IMR-90 (cell line): Measurements from ENCODE around the gene SLC35F6. TPM values are rescaled to one million over a fixed set of nuclear protein-coding genes. Genes with fewer than 3 reads are reported as not detected.

ENCODE experiments used
- ATAC-seq: fragments of 200-7000 bp; cut with Tn5 transposase; 2 replicates; pipeline ENCODE4 v1.9.1; 2020; ENCODE audit warnings: low read depth, mild to moderate bottlenecking, moderate library complexity
- BruUV-seq: library from RNA; stranded (reverse); fragments of 400-500 nt; replicated peaks from 2 replicates; lab custom pipeline; 2021; lab: Mats Ljungman, UMichigan
- CTCF ChIA-PET: fragments of 300-600 bp; formaldehyde crosslinking; extraction: SDS; loops from one replicate; lab custom pipeline; 2021; ENCODE audit warnings: antibody characterized with exemption; lab: Yijun Ruan, JAX
- POLR2A ChIA-PET: fragments of 300-600 bp; sonication (Branson Sonifier 250); formaldehyde crosslinking; loops from one replicate; lab custom pipeline; 2022; ENCODE audit warnings: antibody characterized with exemption; ENCODE audit not compliant: unreplicated experiment; lab: Charles Lee
- DNase-seq: peaks from one replicate; pipeline ENCODE4 v3.0.0; 2013
- H2AFZ ChIP-seq: replicated peaks from 2 replicates; pipeline ENCODE3; 2013; ENCODE audit warnings: low read length, mild to moderate bottlenecking; ENCODE audit not compliant: poor library complexity
- H2AK5ac ChIP-seq: 2 replicates; pipeline ENCODE4 v1.6.1; 2013; ENCODE audit warnings: low read depth, low read length, inconsistent platforms
- H2AK9ac ChIP-seq: replicated peaks from 2 replicates; pipeline ENCODE3; 2013; ENCODE audit warnings: mild to moderate bottlenecking, low read depth, low read length, moderate library complexity; ENCODE audit not compliant: poor library complexity
- H2BK120ac ChIP-seq: 2 replicates; pipeline ENCODE4 v1.6.1; 2013; ENCODE audit warnings: low read depth, low read length, inconsistent platforms
- H2BK15ac ChIP-seq: 3 replicates; pipeline ENCODE4 v1.6.1; 2013; ENCODE audit warnings: low read depth, low read length, inconsistent platforms
- H2BK20ac ChIP-seq: 2 replicates; pipeline ENCODE4 v1.6.1; 2013; ENCODE audit warnings: low read depth, mild to moderate bottlenecking, inconsistent platforms, low read length, moderate library complexity
- H2BK5ac ChIP-seq: 2 replicates; pipeline ENCODE4 v1.6.1; 2013; ENCODE audit warnings: mild to moderate bottlenecking, low read depth, low read length, inconsistent platforms; ENCODE audit not compliant: poor library complexity, severe bottlenecking
- H3K14ac ChIP-seq: replicated peaks from 2 replicates; pipeline ENCODE4 v1.6.1; 2013; ENCODE audit warnings: low read depth, low read length, inconsistent platforms
- H3K18ac ChIP-seq: 2 replicates; pipeline ENCODE4 v1.6.1; 2013; ENCODE audit warnings: low read depth, low read length, control low read depth
- H3K23ac ChIP-seq: 2 replicates; pipeline ENCODE4 v1.6.1; 2013; ENCODE audit warnings: low read depth, low read length, inconsistent platforms
- H3K27ac ChIP-seq: 2 replicates; pipeline ENCODE4 v1.5.1; 2013; ENCODE audit warnings: mild to moderate bottlenecking, control low read depth, low read length; ENCODE audit not compliant: insufficient read depth
- H3K27me3 ChIP-seq: 2 replicates; pipeline ENCODE4 v1.6.1; 2013; ENCODE audit warnings: low read length; ENCODE audit not compliant: control insufficient read depth, insufficient read depth
- H3K36me3 ChIP-seq: 2 replicates; pipeline ENCODE4 v1.6.1; 2013; ENCODE audit warnings: low read length, mixed read lengths; ENCODE audit not compliant: control insufficient read depth, insufficient read depth
- H3K4ac ChIP-seq: 2 replicates; pipeline ENCODE4 v1.6.1; 2013; ENCODE audit warnings: low read depth, low read length, inconsistent platforms
- H3K4me1 ChIP-seq: 2 replicates; pipeline ENCODE4 v1.6.1; 2013; ENCODE audit warnings: low read length, mixed read lengths; ENCODE audit not compliant: control insufficient read depth, insufficient read depth
- H3K4me2 ChIP-seq: 2 replicates; pipeline ENCODE4 v1.6.1; 2013; ENCODE audit warnings: low read depth, mild to moderate bottlenecking, control low read depth, low read length, moderate library complexity
- H3K4me3 ChIP-seq: 2 replicates; pipeline ENCODE4 v1.5.1; 2013; ENCODE audit warnings: low read depth, mild to moderate bottlenecking, control low read depth, low read length, moderate library complexity; ENCODE audit not compliant: insufficient read depth
- H3K56ac ChIP-seq: 2 replicates; pipeline ENCODE4 v1.6.1; 2013; ENCODE audit warnings: low read length, inconsistent platforms; ENCODE audit not compliant: insufficient read depth; ENCODE audit errors: extremely low read depth
- H3K79me1 ChIP-seq, 2 experiments: 2 replicates each; pipeline ENCODE4 v1.6.1; 2013; ENCODE audit warnings: low read length in 2 of 2, inconsistent platforms in 1 of 2, low read depth in 1 of 2
- H3K9ac ChIP-seq: 2 replicates; pipeline ENCODE4 v1.6.1; 2013; ENCODE audit warnings: low read depth, low read length, control low read depth
- H3K9me1 ChIP-seq: 2 replicates; pipeline ENCODE4 v1.6.1; 2013; ENCODE audit warnings: low read length, inconsistent platforms; ENCODE audit not compliant: insufficient read depth
- H3K9me3 ChIP-seq: 2 replicates; pipeline ENCODE4 v1.6.1; 2013; ENCODE audit warnings: low read length; ENCODE audit not compliant: control insufficient read depth, insufficient read depth
- H4K20me1 ChIP-seq: 2 replicates; pipeline ENCODE4 v1.6.1; 2013; ENCODE audit warnings: low read length, inconsistent platforms; ENCODE audit not compliant: insufficient read depth
- H4K5ac ChIP-seq: 2 replicates; pipeline ENCODE4 v1.6.1; 2013; ENCODE audit warnings: mild to moderate bottlenecking, low read depth, low read length, control low read depth
- H4K8ac ChIP-seq, 2 experiments: 2 replicates each; pipeline ENCODE4 v1.6.1; 2013; ENCODE audit warnings: low read depth in 2 of 2, low read length in 2 of 2, control low read depth in 1 of 2, inconsistent platforms in 1 of 2
- H4K91ac ChIP-seq: 2 replicates; pipeline ENCODE4 v1.6.1; 2013; ENCODE audit warnings: low read depth, low read length, inconsistent platforms; ENCODE audit not compliant: insufficient read depth
- BHLHE40 ChIP-seq: fragments of 150-350 bp; IDR thresholded peaks from 2 replicates; pipeline ENCODE4 v1.6.1; 2016; ENCODE audit warnings: mild to moderate bottlenecking, low read depth, low read length
- CEBPB ChIP-seq: IDR thresholded peaks from 2 replicates; pipeline ENCODE4 v1.6.1; 2012; ENCODE audit warnings: low read depth, low read length, improper control_type of control experiment
- CHD1 ChIP-seq: IDR thresholded peaks from 2 replicates; pipeline ENCODE4 v1.6.1; 2012; ENCODE audit warnings: low read depth, low read length, improper control_type of control experiment
- FOS ChIP-seq: fragments of 150-350 bp; IDR thresholded peaks from 2 replicates; pipeline ENCODE4 v1.6.1; 2016; ENCODE audit warnings: low read depth, low read length
- MAFK ChIP-seq: IDR thresholded peaks from 2 replicates; pipeline ENCODE4 v1.6.1; 2012; ENCODE audit warnings: low read depth, low read length, improper control_type of control experiment
- MAZ ChIP-seq: IDR thresholded peaks from 2 replicates; pipeline ENCODE4 v1.6.1; 2012; ENCODE audit warnings: low read depth, mild to moderate bottlenecking, low read length, improper control_type of control experiment, moderate library complexity, borderline replicate concordance
- MXI1 ChIP-seq: IDR thresholded peaks from 2 replicates; pipeline ENCODE4 v1.6.1; 2012; ENCODE audit warnings: low read depth, mild to moderate bottlenecking, low read length, moderate library complexity, borderline replicate concordance
- NFE2L2 ChIP-seq: fragments of 150-350 bp; IDR thresholded peaks from 2 replicates; pipeline ENCODE4 v1.6.1; 2016; ENCODE audit warnings: low read depth, mild to moderate bottlenecking, low read length
- POLR2A ChIP-seq: IDR thresholded peaks from 2 replicates; pipeline ENCODE4 v1.6.1; 2012; ENCODE audit warnings: mild to moderate bottlenecking, low read depth, low read length
- RAD21 ChIP-seq: IDR thresholded peaks from 2 replicates; pipeline ENCODE4 v1.6.1; 2012; ENCODE audit warnings: low read length, improper control_type of control experiment
- RCOR1 ChIP-seq: IDR thresholded peaks from 2 replicates; pipeline ENCODE4 v1.6.1; 2012; ENCODE audit warnings: mild to moderate bottlenecking, low read length, improper control_type of control experiment; ENCODE audit not compliant: insufficient replicate concordance
- RFX5 ChIP-seq: IDR thresholded peaks from 2 replicates; pipeline ENCODE4 v1.8.0; 2012; ENCODE audit warnings: low read depth, mild to moderate bottlenecking, low read length, moderate library complexity
- SMC3 ChIP-seq: fragments of 150-350 bp; IDR thresholded peaks from 2 replicates; pipeline ENCODE4 v1.6.1; 2016; ENCODE audit warnings: low read depth, mild to moderate bottlenecking, antibody characterized with exemption, low read length, moderate library complexity
- WGBS, 2 experiments: methylation state at CpG; one replicate each; pipeline versions ENCODE4 v1.1.5 to v1.1.7; 2013; ENCODE audit warnings: missing lambda C conversion rate in 2 of 2; ENCODE audit not compliant: insufficient read length in 1 of 2; ENCODE audit errors: extremely low coverage in 2 of 2; 5-methylcytosine and 5-hydroxymethylcytosine counted together
- dilution Hi-C: fragments of 300-500 bp; cut with HindIII; formaldehyde crosslinking; loops from one replicate; pipeline ENCODE4 v1.14.3; 2018; ENCODE audit warnings: low sequenced_read_pairs; ENCODE audit not compliant: unreplicated experiment
- in situ Hi-C: fragments of 300-500 bp; cut with MboI; formaldehyde crosslinking; loops from 3 replicates; pipeline ENCODE4 v1.14.3; 2019; ENCODE audit warnings: low sequenced_read_pairs, inconsistent platforms, mixed read lengths
- intact Hi-C: fragments of 100-400 bp; cut with micrococcal nuclease; formaldehyde crosslinking; loops from 2 replicates; pipeline ENCODE4 v1.10.0; 2022
- polyA plus RNA-seq, 3 experiments: library from polyadenylated mRNA; depleted of rRNA; stranded (reverse); fragments of >200 nt; gene quantifications; 2 replicates each; pipeline ENCODE4 v1.2.3, GENCODE V29; 2012; ENCODE audit warnings: low replicate concordance in 1 of 3
- total RNA-seq: library from RNA; depleted of rRNA; stranded (reverse); fragments of >200 nt; gene quantifications from 2 replicates; pipeline ENCODE4 v1.2.3, GENCODE V29; 2012
- TF ChIP-seq, protein P1 (sequence below): fragments of 150-350 bp; IDR thresholded peaks from 2 replicates; pipeline ENCODE4 v1.6.1; 2016; ENCODE audit warnings: low read depth, mild to moderate bottlenecking, low read length, moderate library complexity, borderline replicate concordance
- TF ChIP-seq, protein P2 (sequence below): conservative IDR thresholded peaks from 2 replicates; pipeline ENCODE4 v1.5.1; 2012; ENCODE audit warnings: mild to moderate bottlenecking, low read depth, low read length, improper control_type of control experiment
- TF ChIP-seq, protein P3 (sequence below): fragments of 150-350 bp; IDR thresholded peaks from 2 replicates; pipeline ENCODE4 v1.6.1; 2017; ENCODE audit warnings: mild to moderate bottlenecking, antibody characterized with exemption, low read length, low read depth

Gene SLC35F6
- total and polyA plus RNA-seq, 2 of the 4 experiments (the other 2 are of a cell fraction), result 19.1 to 30.6 TPM

DNA sequence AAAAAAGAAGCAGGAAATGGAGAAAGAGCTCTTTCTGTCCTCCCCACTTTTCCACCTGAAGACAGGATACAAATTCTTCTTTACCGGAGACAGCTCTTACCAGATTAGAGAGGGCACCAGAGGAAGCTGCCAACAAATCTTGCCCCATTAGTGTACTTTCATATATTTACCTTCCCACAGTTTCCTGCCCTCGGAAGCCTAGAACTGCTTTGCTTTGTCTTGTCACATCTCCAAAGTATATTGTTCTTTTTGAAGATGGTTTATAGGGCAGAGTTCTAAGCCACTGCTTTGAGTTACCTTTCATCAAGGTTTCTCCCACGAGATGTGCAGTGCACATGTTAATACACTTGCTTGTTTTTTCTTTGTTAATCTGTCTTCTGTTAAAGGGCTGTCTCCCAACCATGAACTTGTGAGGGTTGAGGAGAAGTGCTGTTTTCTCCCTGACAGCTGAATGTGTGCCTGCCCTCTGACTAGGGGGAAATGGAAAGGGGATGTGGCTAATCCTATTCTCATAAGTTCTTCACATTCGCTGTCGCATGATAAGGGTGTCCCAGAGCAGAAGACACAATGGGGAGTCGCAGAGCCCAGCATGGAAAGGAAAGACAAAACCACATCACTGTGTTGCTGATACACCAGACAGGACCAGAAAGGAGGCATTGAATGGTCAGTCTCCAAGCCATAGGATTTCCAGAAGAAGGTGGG, 45.9 kb downstream of the SLC35F6 start:
- H3K27me3 ChIP-seq, result peaks cover 27% of the 10 kb centered on the region
- BruUV-seq, result no TSS peak
- no peak overlapping the region for H4K8ac ChIP-seq
- ATAC-seq (no peak), DNase-seq (no peak)
- H3K36me3 ChIP-seq, result no peaks in the 10 kb centered on the region
- no peak overlapping the region for H3K4me3 ChIP-seq
- WGBS, 2 experiments, result no CpG with 5 or more reads among the region's 6 CpGs
- POLR2A ChIA-PET, result no interaction called here
- H3K9me3 ChIP-seq, result no peaks in the 10 kb centered on the region; the same call in 1 of the 2 replicates
- H4K20me1 ChIP-seq, result no peaks in the 10 kb centered on the region
- no peak overlapping the region for H3K9ac ChIP-seq
- no peak overlapping the region for H2AK9ac ChIP-seq
- dilution Hi-C loops, result no loop called here
- no peak overlapping the region for H2BK15ac ChIP-seq
- H3K79me1 ChIP-seq, result no peaks in the 10 kb centered on the region
- no peaks in the 10 kb centered on the region for H3K4me1 ChIP-seq
- H2AK5ac ChIP-seq, result no peak overlapping the region
- H2BK120ac ChIP-seq, result no peak overlapping the region
- intact Hi-C loops, result no loop called here
- CTCF ChIA-PET, result no interaction called here
- no peak overlapping the region for H3K4me2 ChIP-seq
- no peak overlapping the region for H3K14ac ChIP-seq
- in situ Hi-C loops, result no loop called here
- H4K91ac ChIP-seq, result no peak overlapping the region
- 0 out of 2 replicates have a peak, but pooled peaks cover 3% of the 10 kb centered on the region for H3K9me1 ChIP-seq
- no peak overlapping the region for H2AFZ ChIP-seq
- H3K27ac ChIP-seq, result no peak overlapping the region
- no peak overlapping the region for H2BK5ac ChIP-seq
- H3K23ac ChIP-seq, result no peak overlapping the region
- no peak overlapping the region for H2BK20ac ChIP-seq
- TF ChIP-seq CEBPB, result no peak
- TF ChIP-seq BHLHE40, result no peak
- TF ChIP-seq FOS, result no peak
- TF ChIP-seq CHD1, result no peak
- no peak for TF ChIP-seq MAZ
- TF ChIP-seq SMC3, result no peak
- TF ChIP-seq NFE2L2, result no peak
- no peak for TF ChIP-seq RAD21
- TF ChIP-seq, protein P1, sequence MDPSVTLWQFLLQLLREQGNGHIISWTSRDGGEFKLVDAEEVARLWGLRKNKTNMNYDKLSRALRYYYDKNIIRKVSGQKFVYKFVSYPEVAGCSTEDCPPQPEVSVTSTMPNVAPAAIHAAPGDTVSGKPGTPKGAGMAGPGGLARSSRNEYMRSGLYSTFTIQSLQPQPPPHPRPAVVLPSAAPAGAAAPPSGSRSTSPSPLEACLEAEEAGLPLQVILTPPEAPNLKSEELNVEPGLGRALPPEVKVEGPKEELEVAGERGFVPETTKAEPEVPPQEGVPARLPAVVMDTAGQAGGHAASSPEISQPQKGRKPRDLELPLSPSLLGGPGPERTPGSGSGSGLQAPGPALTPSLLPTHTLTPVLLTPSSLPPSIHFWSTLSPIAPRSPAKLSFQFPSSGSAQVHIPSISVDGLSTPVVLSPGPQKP, result no peak
- TF ChIP-seq MAFK, result no peak
- TF ChIP-seq, protein P2, sequence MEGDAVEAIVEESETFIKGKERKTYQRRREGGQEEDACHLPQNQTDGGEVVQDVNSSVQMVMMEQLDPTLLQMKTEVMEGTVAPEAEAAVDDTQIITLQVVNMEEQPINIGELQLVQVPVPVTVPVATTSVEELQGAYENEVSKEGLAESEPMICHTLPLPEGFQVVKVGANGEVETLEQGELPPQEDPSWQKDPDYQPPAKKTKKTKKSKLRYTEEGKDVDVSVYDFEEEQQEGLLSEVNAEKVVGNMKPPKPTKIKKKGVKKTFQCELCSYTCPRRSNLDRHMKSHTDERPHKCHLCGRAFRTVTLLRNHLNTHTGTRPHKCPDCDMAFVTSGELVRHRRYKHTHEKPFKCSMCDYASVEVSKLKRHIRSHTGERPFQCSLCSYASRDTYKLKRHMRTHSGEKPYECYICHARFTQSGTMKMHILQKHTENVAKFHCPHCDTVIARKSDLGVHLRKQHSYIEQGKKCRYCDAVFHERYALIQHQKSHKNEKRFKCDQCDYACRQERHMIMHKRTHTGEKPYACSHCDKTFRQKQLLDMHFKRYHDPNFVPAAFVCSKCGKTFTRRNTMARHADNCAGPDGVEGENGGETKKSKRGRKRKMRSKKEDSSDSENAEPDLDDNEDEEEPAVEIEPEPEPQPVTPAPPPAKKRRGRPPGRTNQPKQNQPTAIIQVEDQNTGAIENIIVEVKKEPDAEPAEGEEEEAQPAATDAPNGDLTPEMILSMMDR, result no peak
- TF ChIP-seq, protein P3, sequence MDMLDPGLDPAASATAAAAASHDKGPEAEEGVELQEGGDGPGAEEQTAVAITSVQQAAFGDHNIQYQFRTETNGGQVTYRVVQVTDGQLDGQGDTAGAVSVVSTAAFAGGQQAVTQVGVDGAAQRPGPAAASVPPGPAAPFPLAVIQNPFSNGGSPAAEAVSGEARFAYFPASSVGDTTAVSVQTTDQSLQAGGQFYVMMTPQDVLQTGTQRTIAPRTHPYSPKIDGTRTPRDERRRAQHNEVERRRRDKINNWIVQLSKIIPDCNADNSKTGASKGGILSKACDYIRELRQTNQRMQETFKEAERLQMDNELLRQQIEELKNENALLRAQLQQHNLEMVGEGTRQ, result no peak
- no peak for TF ChIP-seq POLR2A
- TF ChIP-seq RCOR1, result no peak
- no peak for TF ChIP-seq MXI1
- no peak for TF ChIP-seq RFX5
- H3K4ac ChIP-seq, result no peak overlapping the region
- no peak overlapping the region for H3K56ac ChIP-seq
- H4K5ac ChIP-seq, result no peak overlapping the region
- no peak overlapping the region for H3K18ac ChIP-seq
